HCT116 (cell line): Measurements from ENCODE around the gene HAPLN3. TPM values are rescaled to one million over a fixed set of nuclear protein-coding genes. Genes with fewer than 3 reads are reported as not detected.

Experiments
- ATAC-seq: fragments of 200-7000 bp; cut with Tn5 transposase; 2 replicates; pipeline ENCODE4 v1.9.1; 2020; ENCODE audit warnings: mild to moderate bottlenecking, moderate library complexity
- BruUV-seq: library from RNA; stranded (reverse); fragments of 400-500 nt; replicated peaks from 2 replicates; lab custom pipeline; 2021; lab: Mats Ljungman, UMichigan
- CTCF ChIA-PET: fragments of 300-600 bp; sonication (Branson Sonifier 250); formaldehyde crosslinking; loops from one replicate; lab custom pipeline; 2021; ENCODE audit warnings: antibody characterized with exemption; lab: Charles Lee
- POLR2A ChIA-PET: fragments of 300-600, 350-600 bp; sonication (Branson Sonifier 250); formaldehyde crosslinking; loops from one replicate; lab custom pipeline; 2021; ENCODE audit warnings: antibody characterized with exemption; lab: Charles Lee
- RAD21 ChIA-PET, 2 experiments: fragments of 300-600 bp; sonication (Branson Sonifier 250); formaldehyde crosslinking; loops; one replicate each; lab custom pipeline; 2023; ENCODE audit warnings: low total read pairs in 2 of 2; ENCODE audit not compliant: uncharacterized antibody in 2 of 2, unreplicated experiment in 2 of 2, low non-redundant PET in 1 of 2; lab: Charles Lee
- DNase-seq: peaks from one replicate; pipeline ENCODE4 v3.0.0-alpha.2; 2010; ENCODE audit warnings: low read depth, low spot score
- H2AFZ ChIP-seq: fragments of 200-600 bp; shearing (Covaris generic), sonication (generic); 2 replicates; pipeline ENCODE4 v1.6.1; 2017; ENCODE audit warnings: low read depth, mixed run types, mixed read lengths, antibody characterized with exemption, low read length; ENCODE audit not compliant: poor library complexity, severe bottlenecking
- H3K27ac ChIP-seq: 2 replicates; pipeline ENCODE4 v1.5.1; 2012; ENCODE audit warnings: low read depth, low read length
- H3K27me3 ChIP-seq: fragments of 200-600 bp; sonication (generic); 2 replicates; pipeline ENCODE4 v1.6.1; 2016; ENCODE audit warnings: mixed run types, low read length, mixed read lengths; ENCODE audit not compliant: insufficient read depth
- H3K36me3 ChIP-seq, 2 experiments: fragments of 200-500 bp in 1 of 2; fragments of 200-600 bp in 1 of 2; sonication (Bioruptor generic) in 1 of 2; sonication (generic) in 1 of 2; 2 replicates each; pipeline versions ENCODE4 v1.5.1 to v1.6.1; 2014 to 2016; ENCODE audit warnings: low read length in 2 of 2, inconsistent platforms in 1 of 2, mixed read lengths in 1 of 2, mixed run types in 1 of 2; ENCODE audit not compliant: insufficient read depth in 2 of 2, control insufficient read depth in 1 of 2
- H3K4me1 ChIP-seq, 2 experiments: fragments of 200-600 bp in 1 of 2; sonication (generic) in 1 of 2; 2 replicates each; pipeline versions ENCODE4 v1.5.1 to v1.6.1; 2012 to 2017; ENCODE audit warnings: low read length in 2 of 2, inconsistent platforms in 1 of 2, mild to moderate bottlenecking in 1 of 2, mixed read lengths in 1 of 2, mixed run types in 1 of 2, moderate library complexity in 1 of 2; ENCODE audit not compliant: insufficient read depth in 2 of 2, control insufficient read depth in 1 of 2
- H3K4me2 ChIP-seq: fragments of 200-600 bp; sonication (generic); 2 replicates; pipeline ENCODE4 v1.6.1; 2017; ENCODE audit warnings: mixed run types, low read length, mixed read lengths
- H3K4me3 ChIP-seq, 2 experiments: fragments of 200-600 bp in 1 of 2; sonication (generic) in 1 of 2; replicated peaks in 1 of 2; 2 replicates each; pipeline ENCODE4 v1.5.1; 2011 to 2016; ENCODE audit warnings: low read length in 2 of 2, control low read depth in 1 of 2, low read depth in 1 of 2, mild to moderate bottlenecking in 1 of 2, mixed read lengths in 1 of 2, mixed run types in 1 of 2
- H3K79me2 ChIP-seq: fragments of 200-600 bp; sonication (generic); 2 replicates; pipeline ENCODE4 v1.6.1; 2017; ENCODE audit warnings: mild to moderate bottlenecking, mixed run types, low read length, moderate library complexity, mixed read lengths; ENCODE audit not compliant: insufficient read depth
- H3K9ac ChIP-seq: fragments of 200-600 bp; sonication (generic); 2 replicates; pipeline ENCODE4 v1.6.1; 2016; ENCODE audit warnings: low read length, mixed read lengths
- H3K9me2 ChIP-seq: fragments of 200-600 bp; sonication (generic), shearing (Covaris generic); 2 replicates; pipeline ENCODE4 v1.6.1; 2017; ENCODE audit warnings: mixed run types, mild to moderate bottlenecking, moderate library complexity; ENCODE audit not compliant: insufficient read depth
- H3K9me3 ChIP-seq, 2 experiments: fragments of 200-500 bp in 1 of 2; fragments of 200-600 bp in 1 of 2; sonication (Bioruptor generic) in 1 of 2; sonication (generic) in 1 of 2; 2 replicates each; pipeline ENCODE4 v1.6.1; 2014 to 2017; ENCODE audit warnings: low read length in 2 of 2, mixed read lengths in 2 of 2, inconsistent platforms in 1 of 2, low read depth in 1 of 2, mild to moderate bottlenecking in 1 of 2, mixed run types in 1 of 2, moderate library complexity in 1 of 2; ENCODE audit not compliant: control insufficient read depth in 1 of 2, insufficient read depth in 1 of 2
- H4K20me1 ChIP-seq: fragments of 200-600 bp; sonication (generic), shearing (Covaris generic); 2 replicates; pipeline ENCODE4 v1.6.1; 2017; ENCODE audit warnings: mixed run types, mild to moderate bottlenecking, moderate library complexity; ENCODE audit not compliant: insufficient read depth
- ATF3 ChIP-seq: IDR thresholded peaks from 2 replicates; pipeline ENCODE4 v1.6.1; 2012
- CTCF ChIP-seq, 3 experiments: fragments of 200-600 bp in 1 of 3; sonication (generic) in 1 of 3; IDR thresholded peaks in 2 of 3; conservative IDR thresholded peaks in 1 of 3; 2 replicates each; pipeline ENCODE4 v1.5.1; 2012 to 2017; ENCODE audit warnings: low read depth in 2 of 3, low read length in 2 of 3, antibody characterized with exemption in 1 of 3, borderline replicate concordance in 1 of 3, control low read depth in 1 of 3, mild to moderate bottlenecking in 1 of 3, mixed read lengths in 1 of 3, mixed run types in 1 of 3, moderate library complexity in 1 of 3; ENCODE audit not compliant: insufficient read depth in 1 of 3
- ELF1 ChIP-seq: IDR thresholded peaks from 2 replicates; pipeline ENCODE4 v1.6.1; 2012; ENCODE audit warnings: low read depth, borderline replicate concordance
- RAD21 ChIP-seq: IDR thresholded peaks from 2 replicates; pipeline ENCODE4 v1.6.1; 2012; ENCODE audit warnings: low read depth, mild to moderate bottlenecking
- REST ChIP-seq: IDR thresholded peaks from 2 replicates; pipeline ENCODE4 v1.6.1; 2012; ENCODE audit warnings: low read depth
- intact Hi-C: fragments of 100-400 bp; cut with micrococcal nuclease; formaldehyde crosslinking; loops from 2 replicates; pipeline ENCODE4 v1.10.0; 2022
- total RNA-seq: library from RNA; stranded (reverse); gene quantifications from one replicate; pipeline ENCODE4 v1.2.1, GENCODE V29; 2021; ENCODE audit not compliant: unreplicated experiment

HAPLN3 gene
- total RNA-seq, 1 experiment from 2014 or later, result 10.9 TPM

DNA sequence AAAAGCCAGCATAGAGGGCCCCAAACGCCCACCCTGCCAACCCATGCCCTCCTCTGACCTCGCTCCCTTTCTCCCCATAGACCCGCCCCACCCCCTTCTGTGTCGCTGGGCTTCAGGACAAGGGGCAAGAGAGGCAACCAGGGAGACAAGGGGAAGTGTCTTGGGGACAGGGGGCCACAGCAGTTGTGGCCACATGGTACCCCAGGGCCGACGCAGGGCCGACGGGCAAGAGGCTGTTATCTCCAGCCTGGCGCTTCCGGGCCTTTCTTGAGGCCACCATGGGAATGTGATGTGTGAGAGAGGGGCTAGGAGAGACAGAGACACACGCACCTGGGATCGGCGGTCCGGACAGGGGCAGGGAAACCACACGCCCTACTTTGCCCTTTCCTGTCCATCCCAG is 3.4 kb upstream of the HAPLN3 start:
- H3K9me3 ChIP-seq, result no peaks in the 10 kb centered on the region
- POLR2A ChIA-PET, result no interaction called here
- peaks cover 23 to 50% of the 10 kb centered on the region in 2 experiments for H3K4me1 ChIP-seq
- no peak overlapping the region for H3K4me3 ChIP-seq
- H4K20me1 ChIP-seq, result no peaks in the 10 kb centered on the region
- no peaks in the 10 kb centered on the region for H3K79me2 ChIP-seq
- H3K27me3 ChIP-seq, result no peaks in the 10 kb centered on the region
- no peak overlapping the region for H2AFZ ChIP-seq
- 0 out of 4 replicates have a peak, but pooled peaks cover 0 to 2% of the 10 kb centered on the region in 2 experiments for H3K36me3 ChIP-seq
- DNase-seq, result no peak
- H3K9me2 ChIP-seq, result no peaks in the 10 kb centered on the region
- TF ChIP-seq ELF1 (no peak), REST (no peak)
- RAD21 ChIA-PET, result no interaction called here
- CTCF ChIA-PET, result interaction anchor here (1.0 to 1.7 kb wide), 3 partner anchors 13 to 267 kb away, joined by 3 to 6 read pairs (median 3); no protein-coding TSS in a partner anchor
- no TSS peak for BruUV-seq
- ATAC-seq, result no peak
- H3K4me2 ChIP-seq, result no peak overlapping the region
- no peak overlapping the region for H3K9ac ChIP-seq
- intact Hi-C loops, result loop anchor here (5.0 kb wide), 1 partner anchor 241 kb away; no protein-coding TSS in a partner anchor
- H3K27ac ChIP-seq, result no peak overlapping the region

- no peaks in the 10 kb centered on the region for H4K20me1 ChIP-seq
- ChIA-PET RAD21 (no interaction called here), CTCF (interaction anchor here (0.7 to 1.7 kb wide), 5 partner anchors 14 to 266 kb away, joined by 3 to 6 read pairs (median 3); no protein-coding TSS in a partner anchor), POLR2A (no interaction called here)
- no peaks in the 10 kb centered on the region for H3K9me2 ChIP-seq
- no peaks in the 10 kb centered on the region for H3K9me3 ChIP-seq
- peak overlapping the region; percentile 23; the same call in 1 of the 2 replicates for H3K27ac ChIP-seq
- peaks cover 23 to 50% of the 10 kb centered on the region in 2 experiments for H3K4me1 ChIP-seq
- intact Hi-C loops, result loop anchor here (5.0 kb wide), 1 partner anchor 240 kb away; no protein-coding TSS in a partner anchor
- no peaks in the 10 kb centered on the region for H3K79me2 ChIP-seq
- H3K36me3 ChIP-seq, result no peaks in the 10 kb centered on the region
- TF ChIP-seq ATF3, result no peak
- peak; percentile 50 to 75 (median 60); a peak in 5 of 6 replicates for TF ChIP-seq CTCF (IDR thresholded peaks at IDR 0.05 in 2 of 3, conservative IDR thresholded peaks at IDR 0.05 in 1 of 3; ENCODE audit: borderline replicate concordance in 1 of 3, insufficient read depth in 1 of 3, low read depth in 2 of 3, low read length in 2 of 3)
- 0 out of 2 replicates have a peak, but pooled peaks have one; percentile 5 for TF ChIP-seq RAD21
- DNase-seq, result no peak
- BruUV-seq, result no TSS peak
- peak overlapping the region; percentile 27; the same call in 1 of the 2 replicates for H3K9ac ChIP-seq
- peak; percentile 86 for ATAC-seq
- peak overlapping the region; percentile 69 for H3K4me2 ChIP-seq
- H3K4me3 ChIP-seq, result no peak overlapping the region
- H2AFZ ChIP-seq, result no peak overlapping the region
- no peaks in the 10 kb centered on the region for H3K27me3 ChIP-seq
Measured at GRCh38 chr15:88897456-88898194, 2.3 kb upstream of the HAPLN3 start.
